Ishikawa (cell line): Measurements from ENCODE around the gene GAS7.

Experiments
- CEBPB ChIP-seq: IDR thresholded peaks from 2 replicates; pipeline ENCODE4 v1.6.1; 2012
- CREB1 ChIP-seq: IDR thresholded peaks from 2 replicates; pipeline ENCODE4 v1.6.1; 2012; ENCODE audit warnings: low read depth
- EGR1 ChIP-seq: IDR thresholded peaks from 2 replicates; pipeline ENCODE4 v1.6.1; 2012
- EP300 ChIP-seq: IDR thresholded peaks from 2 replicates; pipeline ENCODE4 v1.6.1; 2012; ENCODE audit warnings: borderline replicate concordance
- FOXM1 ChIP-seq: IDR thresholded peaks from 2 replicates; pipeline ENCODE4 v1.6.1; 2012; ENCODE audit warnings: low read depth, borderline replicate concordance
- NFIC ChIP-seq: IDR thresholded peaks from 2 replicates; pipeline ENCODE4 v1.6.1; 2012
- RAD21 ChIP-seq: IDR thresholded peaks from 2 replicates; pipeline ENCODE4 v1.6.1; 2012; ENCODE audit warnings: low read depth
- TAF1 ChIP-seq: IDR thresholded peaks from 2 replicates; pipeline ENCODE4 v1.6.1; 2012; ENCODE audit warnings: low read depth, mild to moderate bottlenecking
- TCF12 ChIP-seq: IDR thresholded peaks from 2 replicates; pipeline ENCODE4 v1.6.1; 2012; ENCODE audit warnings: low read depth
- TEAD4 ChIP-seq: IDR thresholded peaks from 2 replicates; pipeline ENCODE4 v1.6.1; 2012
- YY1 ChIP-seq: IDR thresholded peaks from 2 replicates; pipeline ENCODE4 v1.6.1; 2012; ENCODE audit warnings: low read depth
- ZBTB7A ChIP-seq: IDR thresholded peaks from 2 replicates; pipeline ENCODE4 v1.6.1; 2012; ENCODE audit warnings: low read depth
- TF ChIP-seq, protein P1 (sequence below): IDR thresholded peaks from 2 replicates; pipeline ENCODE4 v1.6.1; 2012; ENCODE audit warnings: low read depth, mild to moderate bottlenecking
- TF ChIP-seq, protein P2 (sequence below): IDR thresholded peaks from 2 replicates; pipeline ENCODE4 v1.6.1; 2012
- TF ChIP-seq, protein P3 (sequence below): IDR thresholded peaks from 2 replicates; pipeline ENCODE4 v1.6.1; 2012

Gene GAS7

DNA sequence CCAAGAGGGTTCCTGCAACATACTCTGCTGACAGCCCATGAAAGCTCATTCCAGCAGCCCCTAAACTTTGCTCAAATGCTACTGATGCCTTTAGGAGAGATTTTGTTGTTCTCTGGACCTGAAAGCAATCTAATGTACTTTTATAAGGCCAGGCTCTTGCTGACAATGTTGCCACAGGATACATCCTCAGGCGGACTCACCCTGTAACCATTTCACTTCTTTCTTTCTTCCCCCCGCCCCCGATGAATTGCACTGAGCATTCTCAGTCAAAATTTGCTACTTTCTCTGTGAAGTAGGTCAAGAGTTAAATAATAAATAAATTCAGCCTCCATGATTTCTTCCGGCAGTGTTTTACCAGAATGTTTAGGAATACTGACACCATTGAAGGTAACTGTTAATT is 1.5 kb downstream of the GAS7 start:
- TF ChIP-seq, protein P1, sequence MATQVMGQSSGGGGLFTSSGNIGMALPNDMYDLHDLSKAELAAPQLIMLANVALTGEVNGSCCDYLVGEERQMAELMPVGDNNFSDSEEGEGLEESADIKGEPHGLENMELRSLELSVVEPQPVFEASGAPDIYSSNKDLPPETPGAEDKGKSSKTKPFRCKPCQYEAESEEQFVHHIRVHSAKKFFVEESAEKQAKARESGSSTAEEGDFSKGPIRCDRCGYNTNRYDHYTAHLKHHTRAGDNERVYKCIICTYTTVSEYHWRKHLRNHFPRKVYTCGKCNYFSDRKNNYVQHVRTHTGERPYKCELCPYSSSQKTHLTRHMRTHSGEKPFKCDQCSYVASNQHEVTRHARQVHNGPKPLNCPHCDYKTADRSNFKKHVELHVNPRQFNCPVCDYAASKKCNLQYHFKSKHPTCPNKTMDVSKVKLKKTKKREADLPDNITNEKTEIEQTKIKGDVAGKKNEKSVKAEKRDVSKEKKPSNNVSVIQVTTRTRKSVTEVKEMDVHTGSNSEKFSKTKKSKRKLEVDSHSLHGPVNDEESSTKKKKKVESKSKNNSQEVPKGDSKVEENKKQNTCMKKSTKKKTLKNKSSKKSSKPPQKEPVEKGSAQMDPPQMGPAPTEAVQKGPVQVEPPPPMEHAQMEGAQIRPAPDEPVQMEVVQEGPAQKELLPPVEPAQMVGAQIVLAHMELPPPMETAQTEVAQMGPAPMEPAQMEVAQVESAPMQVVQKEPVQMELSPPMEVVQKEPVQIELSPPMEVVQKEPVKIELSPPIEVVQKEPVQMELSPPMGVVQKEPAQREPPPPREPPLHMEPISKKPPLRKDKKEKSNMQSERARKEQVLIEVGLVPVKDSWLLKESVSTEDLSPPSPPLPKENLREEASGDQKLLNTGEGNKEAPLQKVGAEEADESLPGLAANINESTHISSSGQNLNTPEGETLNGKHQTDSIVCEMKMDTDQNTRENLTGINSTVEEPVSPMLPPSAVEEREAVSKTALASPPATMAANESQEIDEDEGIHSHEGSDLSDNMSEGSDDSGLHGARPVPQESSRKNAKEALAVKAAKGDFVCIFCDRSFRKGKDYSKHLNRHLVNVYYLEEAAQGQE, result no peak
- no peak for TF ChIP-seq EP300
- TF ChIP-seq FOXM1, result no peak
- TF ChIP-seq, protein P2, sequence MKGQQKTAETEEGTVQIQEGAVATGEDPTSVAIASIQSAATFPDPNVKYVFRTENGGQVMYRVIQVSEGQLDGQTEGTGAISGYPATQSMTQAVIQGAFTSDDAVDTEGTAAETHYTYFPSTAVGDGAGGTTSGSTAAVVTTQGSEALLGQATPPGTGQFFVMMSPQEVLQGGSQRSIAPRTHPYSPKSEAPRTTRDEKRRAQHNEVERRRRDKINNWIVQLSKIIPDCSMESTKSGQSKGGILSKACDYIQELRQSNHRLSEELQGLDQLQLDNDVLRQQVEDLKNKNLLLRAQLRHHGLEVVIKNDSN, result no peak
- no peak for TF ChIP-seq YY1

DNA sequence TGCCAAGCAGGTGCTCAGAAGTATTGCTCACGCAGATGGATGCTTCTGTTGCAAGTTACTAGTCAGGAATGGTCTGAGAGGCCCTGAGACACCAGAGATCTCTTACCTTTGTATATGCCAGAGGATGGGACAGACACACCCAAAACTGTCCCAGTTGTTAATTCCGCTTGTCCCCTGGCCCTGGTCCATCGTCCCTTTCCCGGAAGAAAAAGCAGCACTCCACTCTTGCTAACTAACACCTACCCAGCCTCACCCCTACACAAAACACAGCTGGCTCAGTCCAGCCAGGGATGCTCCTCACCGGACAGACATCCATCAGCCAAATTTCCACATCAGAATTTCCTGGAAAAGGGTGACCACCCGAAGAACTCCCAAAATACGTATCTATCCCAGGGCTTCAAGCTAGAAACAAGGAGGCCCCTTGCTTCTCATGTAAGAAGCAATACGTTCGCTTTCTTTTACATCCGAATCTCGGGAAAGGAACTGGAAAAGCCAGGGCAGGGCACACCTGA is 2.0 kb downstream of the GAS7 start:
- TF ChIP-seq, protein P3, sequence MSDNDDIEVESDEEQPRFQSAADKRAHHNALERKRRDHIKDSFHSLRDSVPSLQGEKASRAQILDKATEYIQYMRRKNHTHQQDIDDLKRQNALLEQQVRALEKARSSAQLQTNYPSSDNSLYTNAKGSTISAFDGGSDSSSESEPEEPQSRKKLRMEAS, result no peak
- TF ChIP-seq YY1 (no peak), TEAD4 (no peak), EP300 (no peak), RAD21 (no peak), FOXM1 (no peak), CREB1 (no peak)
- TF ChIP-seq, protein P2, result no peak

DNA sequence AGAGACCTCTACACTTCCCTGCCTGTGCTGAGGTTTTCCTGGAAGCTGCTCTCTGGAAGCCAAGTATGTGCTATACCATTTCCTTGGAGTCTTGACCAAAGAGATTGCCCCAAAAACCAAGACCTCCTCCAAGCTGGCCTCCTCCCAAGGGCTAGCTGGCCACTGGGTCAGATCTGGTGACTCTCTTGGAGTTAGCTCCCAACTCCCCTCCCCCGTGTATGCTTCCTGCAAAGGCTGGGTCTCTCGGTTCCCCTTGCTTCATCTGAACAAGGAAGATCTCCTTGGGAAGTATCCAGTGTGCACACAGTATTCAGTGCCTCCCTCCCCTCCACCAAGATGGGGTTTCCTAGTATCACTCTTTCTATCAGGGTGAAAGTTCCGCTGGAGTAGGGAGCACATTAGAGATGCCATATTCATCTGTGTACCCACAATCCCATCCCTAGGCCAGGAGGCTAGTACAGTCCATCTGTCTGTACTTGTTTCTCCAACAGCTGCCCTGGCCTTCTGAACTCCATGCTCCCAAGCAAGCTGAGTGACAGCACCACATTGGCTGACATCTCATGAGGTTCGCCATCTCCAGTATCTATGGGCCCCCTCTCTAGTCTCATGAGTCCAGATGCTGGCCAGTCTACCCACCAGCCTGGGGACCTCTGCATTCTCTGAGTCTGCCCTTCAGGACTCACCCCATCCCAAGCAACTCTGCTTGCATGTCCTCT is 3.2 kb downstream of the GAS7 start:
- TF ChIP-seq TAF1 (no peak), TEAD4 (no peak), ZBTB7A (no peak)

DNA sequence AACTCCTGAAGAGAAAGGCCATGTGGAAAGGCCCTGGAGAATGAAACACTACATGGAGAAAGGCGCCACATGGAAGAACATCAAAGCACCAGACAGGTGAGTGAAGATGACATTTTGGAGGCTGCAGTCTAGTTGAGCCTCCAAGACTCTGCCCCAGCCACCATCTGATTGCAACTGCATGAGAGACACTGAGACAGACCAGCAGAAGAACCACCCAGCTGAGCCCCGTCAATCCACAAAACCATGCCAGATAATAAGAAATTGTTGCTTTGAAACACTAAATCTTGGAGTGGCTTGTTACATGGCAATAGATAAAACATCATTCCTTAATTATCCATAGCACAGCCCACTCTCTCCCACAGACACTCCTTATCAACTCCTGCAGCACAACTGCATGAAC is 4.8 kb downstream of the GAS7 start:
- TF ChIP-seq, protein P3, result no peak
- TF ChIP-seq TCF12 (no peak), NFIC (no peak), ZBTB7A (no peak), EP300 (no peak), FOXM1 (no peak), YY1 (no peak), RAD21 (no peak), TAF1 (no peak), TEAD4 (no peak), CREB1 (no peak), CEBPB (no peak), EGR1 (no peak)
- TF ChIP-seq, protein P2, result no peak
- TF ChIP-seq, protein P1, result no peak

DNA sequence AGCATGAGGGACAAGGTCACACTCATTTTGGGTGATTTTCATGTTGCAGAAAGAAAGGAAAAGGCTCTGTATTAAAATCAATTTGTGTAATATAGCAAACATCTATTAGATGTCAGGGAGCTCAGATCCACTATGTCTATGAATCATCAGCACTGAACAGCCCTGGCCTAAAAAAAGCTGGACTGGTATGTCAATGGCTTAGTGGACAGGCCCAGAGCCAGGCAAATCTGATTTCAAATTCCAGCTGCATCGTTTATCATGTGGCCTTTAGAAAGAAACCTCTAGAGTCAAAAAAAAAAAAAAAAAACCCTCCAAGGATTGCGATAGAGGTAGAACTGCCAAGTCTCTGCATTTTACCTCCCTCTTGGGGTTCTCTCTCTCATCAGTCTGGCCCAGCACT is 5.4 kb downstream of the GAS7 start:
- no peak for TF ChIP-seq YY1
- no peak for TF ChIP-seq EGR1
- TF ChIP-seq FOXM1, result no peak
- TF ChIP-seq NFIC, result no peak
- TF ChIP-seq, protein P3, result no peak
- TF ChIP-seq TAF1, result no peak
- TF ChIP-seq ZBTB7A, result no peak
- no peak for TF ChIP-seq TEAD4
- TF ChIP-seq, protein P1, result no peak
- no peak for TF ChIP-seq RAD21
- no peak for TF ChIP-seq TCF12
- TF ChIP-seq, protein P2, result no peak
- no peak for TF ChIP-seq CEBPB
- no peak for TF ChIP-seq CREB1
- TF ChIP-seq EP300, result no peak
